PC-3 (cell line): ENCODE data around the gene ADARB2. TPM values are rescaled to one million over a fixed set of nuclear protein-coding genes. Genes with fewer than 3 reads are reported as not detected.
A peak's percentile ranks its signal among the peaks of the same experiment; 100 is the strongest.
"Not testable (repeated sequence)": the region's sequence is repeated elsewhere in the genome, so short reads cannot be mapped to it uniquely, and the experiment has no call there.

Experiments used
- ATAC-seq: fragments of 200-7000 bp; cut with Tn5 transposase; 2 replicates; pipeline ENCODE4 v1.9.1; 2020; ENCODE audit warnings: mild to moderate bottlenecking, moderate library complexity
- BruUV-seq: library from RNA; stranded (reverse); fragments of 400-500 nt; replicated peaks from 2 replicates; lab custom pipeline; 2021; lab: Mats Ljungman, UMichigan
- CTCF ChIA-PET: fragments of 300-600 bp; sonication (Branson Sonifier 250); formaldehyde crosslinking; loops from one replicate; lab custom pipeline; 2022; ENCODE audit warnings: antibody characterized with exemption; lab: Charles Lee
- POLR2A ChIA-PET: fragments of 300-600 bp; sonication (Branson Sonifier 250); formaldehyde crosslinking; loops from one replicate; lab custom pipeline; 2022; ENCODE audit warnings: antibody characterized with exemption; ENCODE audit not compliant: unreplicated experiment; lab: Charles Lee
- DNase-seq: peaks from one replicate; pipeline ENCODE4 v3.0.0-alpha.2; 2015
- H2AFZ ChIP-seq: fragments of 300-600 bp; sonication (generic); 2 replicates; pipeline ENCODE4 v1.6.0; 2016; ENCODE audit warnings: antibody characterized with exemption, low read length
- H3F3A ChIP-seq: fragments of 300-600 bp; sonication (generic); one replicate; pipeline ENCODE4 v1.6.0; 2017; ENCODE audit warnings: antibody characterized with exemption, low read length, control low read depth, mild to moderate bottlenecking; ENCODE audit not compliant: unreplicated experiment
- H3K27ac ChIP-seq: fragments of 300-600 bp; sonication (generic); 2 replicates; pipeline ENCODE4 v1.5.1; 2016; ENCODE audit warnings: mild to moderate bottlenecking, low read length
- H3K27me3 ChIP-seq: fragments of 300-600 bp; sonication (generic); 2 replicates; pipeline ENCODE4 v1.6.1; 2016; ENCODE audit warnings: low read length, mixed read lengths
- H3K36me3 ChIP-seq: fragments of 300-600 bp; sonication (generic); 2 replicates; pipeline ENCODE4 v1.6.1; 2016; ENCODE audit warnings: low read depth, mixed run types, low read length, mixed read lengths
- H3K4me1 ChIP-seq: fragments of 300-600 bp; sonication (generic); 2 replicates; pipeline ENCODE4 v1.5.1; 2016; ENCODE audit warnings: low read length; ENCODE audit not compliant: insufficient read depth
- H3K4me2 ChIP-seq: fragments of 300-600 bp; sonication (generic); 2 replicates; pipeline ENCODE4 v1.6.0; 2016; ENCODE audit warnings: low read length
- H3K4me3 ChIP-seq: fragments of 300-600 bp; sonication (generic); 2 replicates; pipeline ENCODE4 v1.5.1; 2016; ENCODE audit warnings: mild to moderate bottlenecking, low read length, mixed read lengths
- H3K79me2 ChIP-seq: fragments of 300-600 bp; sonication (generic); 2 replicates; pipeline ENCODE4 v1.6.1; 2017; ENCODE audit warnings: low read length, mixed read lengths
- H3K9ac ChIP-seq: fragments of 300-600 bp; sonication (generic); 2 replicates; pipeline ENCODE4 v1.6.0; 2016; ENCODE audit warnings: mild to moderate bottlenecking, low read length
- H3K9me2 ChIP-seq: fragments of 300-600 bp; sonication (generic); replicated peaks from 2 replicates; pipeline ENCODE4 v1.6.1; 2016; ENCODE audit warnings: mixed run types, low read length, mixed read lengths
- H3K9me3 ChIP-seq: fragments of 300-600 bp; sonication (generic); 2 replicates; pipeline ENCODE4 v1.6.1; 2016; ENCODE audit warnings: low read length, mixed read lengths
- H4K20me1 ChIP-seq: fragments of 300-600 bp; sonication (generic); 2 replicates; pipeline ENCODE4 v1.6.1; 2016; ENCODE audit warnings: low read length, mixed read lengths
- EZH2 ChIP-seq: fragments of 300-600 bp; sonication (generic); IDR thresholded peaks from one replicate; pipeline ENCODE4 v1.6.1; 2017; ENCODE audit warnings: antibody characterized with exemption, mild to moderate bottlenecking, low read length; ENCODE audit not compliant: unreplicated experiment
- EZH2phosphoT487 ChIP-seq: fragments of 300-600 bp; sonication (generic); IDR thresholded peaks from 2 replicates; pipeline ENCODE4 v1.6.1; 2018; ENCODE audit warnings: mild to moderate bottlenecking, antibody characterized with exemption, low read length, borderline replicate concordance
- intact Hi-C: fragments of 100-400 bp; cut with micrococcal nuclease; formaldehyde crosslinking; loops from 2 replicates; pipeline ENCODE4 v1.9.0; 2023
- total RNA-seq: library from RNA; depleted of rRNA; stranded (reverse); fragments of >200 nt; gene quantifications from 2 replicates; pipeline ENCODE4 v1.2.3, GENCODE V29; 2014
- TF ChIP-seq, protein P1 (sequence below): fragments of 300-600 bp; sonication (generic); conservative IDR thresholded peaks from 2 replicates; pipeline ENCODE4 v1.5.1; 2017; ENCODE audit warnings: antibody characterized with exemption, low read depth, mild to moderate bottlenecking, low read length

ADARB2 gene
- total RNA-seq, 1 experiment from 2014 or later = not detected

DNA sequence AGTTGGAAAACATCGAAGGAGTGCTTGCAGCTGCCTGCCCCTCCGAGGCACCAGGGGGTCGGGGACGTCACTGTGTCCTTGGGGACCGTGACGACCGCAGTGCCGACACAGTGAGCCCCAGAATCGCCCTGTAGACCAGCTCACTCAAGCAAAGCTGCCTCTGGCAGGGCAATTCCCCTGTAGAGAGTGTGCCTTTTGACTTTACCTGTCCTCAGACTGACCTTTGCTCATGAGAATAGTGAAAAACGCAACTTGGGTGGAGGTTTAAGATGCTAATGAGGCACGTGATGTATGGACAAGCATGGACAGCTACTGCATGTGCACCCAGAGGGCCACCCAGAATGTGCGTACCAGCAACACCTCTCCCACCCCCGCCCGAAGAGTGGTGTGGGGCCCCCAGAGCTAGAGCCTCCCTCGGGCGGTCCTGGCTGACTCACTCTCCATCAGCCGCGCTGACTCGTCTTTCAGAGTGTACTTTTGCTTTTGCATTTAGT lies 271.9 kb downstream of the ADARB2 start:
- Histone ChIP-seq H4K20me1 (no peaks in the 10 kb centered on the region), H3F3A (no peaks in the 10 kb centered on the region), H3K79me2 (no peaks in the 10 kb centered on the region), H3K9ac (no peak overlapping the region), H3K36me3 (no peaks in the 10 kb centered on the region), H3K4me2 (peak overlapping the region; percentile 26; the same call in 1 of the 2 replicates), H3K27me3 (no peaks in the 10 kb centered on the region; the same call in 1 of the 2 replicates), H3K9me3 (no peaks in the 10 kb centered on the region), H3K27ac (no peak overlapping the region), H3K4me1 (no peaks in the 10 kb centered on the region), H3K9me2 (no peaks in the 10 kb centered on the region), H2AFZ (no peak overlapping the region), H3K4me3 (no peak overlapping the region)
- no peak for DNase-seq
- ChIA-PET POLR2A (no interaction called here), CTCF (no interaction called here)
- TF ChIP-seq EZH2 (no peak), EZH2phosphoT487 (no peak)
- TF ChIP-seq, protein P1, sequence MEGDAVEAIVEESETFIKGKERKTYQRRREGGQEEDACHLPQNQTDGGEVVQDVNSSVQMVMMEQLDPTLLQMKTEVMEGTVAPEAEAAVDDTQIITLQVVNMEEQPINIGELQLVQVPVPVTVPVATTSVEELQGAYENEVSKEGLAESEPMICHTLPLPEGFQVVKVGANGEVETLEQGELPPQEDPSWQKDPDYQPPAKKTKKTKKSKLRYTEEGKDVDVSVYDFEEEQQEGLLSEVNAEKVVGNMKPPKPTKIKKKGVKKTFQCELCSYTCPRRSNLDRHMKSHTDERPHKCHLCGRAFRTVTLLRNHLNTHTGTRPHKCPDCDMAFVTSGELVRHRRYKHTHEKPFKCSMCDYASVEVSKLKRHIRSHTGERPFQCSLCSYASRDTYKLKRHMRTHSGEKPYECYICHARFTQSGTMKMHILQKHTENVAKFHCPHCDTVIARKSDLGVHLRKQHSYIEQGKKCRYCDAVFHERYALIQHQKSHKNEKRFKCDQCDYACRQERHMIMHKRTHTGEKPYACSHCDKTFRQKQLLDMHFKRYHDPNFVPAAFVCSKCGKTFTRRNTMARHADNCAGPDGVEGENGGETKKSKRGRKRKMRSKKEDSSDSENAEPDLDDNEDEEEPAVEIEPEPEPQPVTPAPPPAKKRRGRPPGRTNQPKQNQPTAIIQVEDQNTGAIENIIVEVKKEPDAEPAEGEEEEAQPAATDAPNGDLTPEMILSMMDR = no peak
- intact Hi-C loops = no loop called here
- BruUV-seq = no TSS peak
- no peak for ATAC-seq

DNA sequence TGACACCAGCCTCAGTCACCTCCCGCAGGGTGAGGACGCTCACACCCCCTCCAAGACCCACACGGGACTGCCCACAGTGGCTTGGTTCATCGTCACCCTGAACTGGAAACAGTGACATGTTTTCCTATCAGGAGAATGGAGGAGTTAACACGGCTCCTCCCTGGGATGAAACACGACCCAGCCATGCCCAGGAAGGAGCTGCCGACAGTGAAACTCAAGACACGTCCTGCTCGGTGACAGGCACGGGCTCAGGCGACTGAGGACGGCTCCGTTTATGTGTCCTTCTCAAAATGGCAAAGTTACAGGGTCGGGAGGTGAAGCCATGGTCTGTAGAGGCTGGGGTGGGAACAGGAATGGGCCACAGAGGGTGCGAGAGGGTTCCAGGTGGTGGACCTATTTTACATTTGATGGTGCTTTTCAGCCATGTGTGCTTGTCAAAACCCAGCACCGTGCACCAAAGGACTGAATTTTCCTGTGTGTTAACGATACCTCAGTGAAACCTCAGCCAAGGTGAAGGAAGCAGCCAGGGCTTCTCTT lies 272.4 kb downstream of the ADARB2 start:
- H3K9ac ChIP-seq = no peak overlapping the region
- H3F3A ChIP-seq = no peaks in the 10 kb centered on the region
- TF ChIP-seq EZH2phosphoT487 (no peak), EZH2 (no peak)
- TF ChIP-seq, protein P1 = no peak
- no peaks in the 10 kb centered on the region for H3K4me1 ChIP-seq
- no peaks in the 10 kb centered on the region; the same call in 1 of the 2 replicates for H3K27me3 ChIP-seq
- no peaks in the 10 kb centered on the region for H3K9me2 ChIP-seq
- no peak overlapping the region for H3K27ac ChIP-seq
- no peaks in the 10 kb centered on the region for H3K79me2 ChIP-seq
- no peaks in the 10 kb centered on the region for H3K36me3 ChIP-seq
- BruUV-seq = no TSS peak
- no peak overlapping the region for H3K4me3 ChIP-seq
- no peak overlapping the region for H3K4me2 ChIP-seq
- DNase-seq = no peak
- H3K9me3 ChIP-seq = no peaks in the 10 kb centered on the region
- no peak overlapping the region for H2AFZ ChIP-seq
- intact Hi-C loops = no loop called here
- ChIA-PET CTCF (no interaction called here), POLR2A (no interaction called here)
- no peaks in the 10 kb centered on the region for H4K20me1 ChIP-seq
- ATAC-seq = no peak

DNA sequence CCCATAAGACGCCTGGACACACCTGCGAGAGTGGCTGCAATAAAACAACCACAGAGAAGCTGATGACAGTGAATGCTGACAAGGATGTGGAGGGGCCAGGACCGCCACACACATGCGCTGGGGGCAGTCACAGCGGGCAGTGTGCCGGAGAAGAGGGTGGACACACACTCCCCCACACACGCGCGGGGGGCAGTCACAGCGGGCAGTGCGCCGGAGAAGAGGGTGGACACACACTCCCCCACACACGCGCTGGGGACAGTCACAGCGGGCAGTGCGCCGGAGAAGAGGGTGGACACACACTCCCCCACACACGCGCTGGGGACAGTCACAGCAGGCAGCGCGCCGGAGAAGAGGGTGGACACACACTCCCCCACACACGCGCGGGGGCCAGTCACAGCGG lies 273.4 kb downstream of the ADARB2 start:
- BruUV-seq = not testable (repeated sequence)

More for the DNA sequence above, 273.4 kb downstream of the ADARB2 start:
- CTCF ChIA-PET, H3K36me3 ChIP-seq, H3K4me1 ChIP-seq, H3K79me2 ChIP-seq, ATAC-seq, H2AFZ ChIP-seq, H4K20me1 ChIP-seq, intact Hi-C loops, H3F3A ChIP-seq, POLR2A ChIA-PET, H3K27ac ChIP-seq, H3K27me3 ChIP-seq, DNase-seq, H3K4me3 ChIP-seq, H3K9me3 ChIP-seq, H3K9me2 ChIP-seq, H3K4me2 ChIP-seq, H3K9ac ChIP-seq: not testable (repeated sequence)
